Right renal cortex interstitium (tissue), 3 donors: Measurements from ENCODE around the gene CDKAL1. TPM values are rescaled to one million over a fixed set of nuclear protein-coding genes. Genes with fewer than 3 reads are reported as not detected.
A peak's percentile ranks its signal among the peaks of the same experiment; 100 is the strongest.

Source experiments
- DNase-seq, 3 donors: peaks; one replicate each; pipeline ENCODE4 v3.0.0-alpha.2; 2013; ENCODE audit warnings: low read depth in 3 of 3, low spot score in 2 of 3
- polyA plus RNA-seq, 3 donors: library from polyadenylated mRNA; unstranded; fragments of 120-200 nt; gene quantifications; one replicate each; pipeline ENCODE4 v1.2.1, GENCODE V29; 2013; ENCODE audit not compliant: insufficient read length in 3 of 3

CDKAL1 gene
- polyA plus RNA-seq, 3 donors = 18.4 to 19.6 (median 19.6) TPM

DNA sequence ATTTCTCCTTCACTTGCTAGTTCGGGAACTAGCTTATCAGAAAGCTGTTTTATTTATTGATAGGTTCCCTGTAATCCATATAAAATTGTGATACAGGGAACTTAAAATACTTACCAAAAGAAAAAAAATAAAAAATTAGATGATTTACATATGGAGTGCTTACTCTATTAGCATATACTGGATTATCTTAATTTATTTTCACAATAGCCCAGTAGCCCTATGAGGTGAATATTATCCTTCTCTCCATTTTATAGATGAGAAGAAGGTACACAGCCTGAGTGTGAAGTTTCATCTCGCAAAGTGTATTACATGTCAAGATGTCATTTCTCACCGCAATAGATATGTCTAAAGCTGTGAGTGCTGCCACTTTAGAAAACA is 463.5 kb downstream of the CDKAL1 start:
- DNase-seq = no peak

DNA sequence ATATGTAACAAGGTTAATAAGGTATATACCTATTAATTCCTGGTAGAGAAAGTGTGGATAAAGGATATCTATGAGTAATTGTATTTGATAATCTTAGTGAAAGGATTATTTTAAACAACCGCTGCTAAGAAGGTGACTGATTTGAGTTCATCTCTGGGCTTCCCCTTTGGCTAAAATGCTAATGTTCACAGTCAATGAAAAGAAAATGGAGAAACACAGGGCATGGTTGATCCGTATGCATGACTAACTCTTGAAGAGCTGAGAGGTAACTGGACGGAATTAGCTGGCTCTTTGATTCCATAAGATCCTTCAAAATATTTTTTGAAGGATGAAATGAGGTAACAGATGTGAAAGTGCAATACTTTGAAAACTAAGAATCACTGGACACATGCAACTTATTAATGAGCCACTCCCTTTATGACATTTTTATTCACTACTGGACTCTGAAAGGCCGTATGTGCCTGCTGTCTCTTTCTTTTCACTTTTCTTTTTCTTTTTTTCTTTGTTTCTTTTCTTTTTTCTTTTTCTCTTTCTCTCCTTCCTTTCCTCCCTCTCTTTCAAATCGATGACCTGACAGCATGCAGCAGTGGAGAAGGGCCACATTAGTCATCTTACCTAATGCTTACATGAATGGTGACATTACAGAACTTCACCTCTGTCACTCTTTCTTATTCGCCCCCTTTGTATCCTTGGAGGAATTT is 464.6 kb downstream of the CDKAL1 start:
- no peak for DNase-seq

DNA sequence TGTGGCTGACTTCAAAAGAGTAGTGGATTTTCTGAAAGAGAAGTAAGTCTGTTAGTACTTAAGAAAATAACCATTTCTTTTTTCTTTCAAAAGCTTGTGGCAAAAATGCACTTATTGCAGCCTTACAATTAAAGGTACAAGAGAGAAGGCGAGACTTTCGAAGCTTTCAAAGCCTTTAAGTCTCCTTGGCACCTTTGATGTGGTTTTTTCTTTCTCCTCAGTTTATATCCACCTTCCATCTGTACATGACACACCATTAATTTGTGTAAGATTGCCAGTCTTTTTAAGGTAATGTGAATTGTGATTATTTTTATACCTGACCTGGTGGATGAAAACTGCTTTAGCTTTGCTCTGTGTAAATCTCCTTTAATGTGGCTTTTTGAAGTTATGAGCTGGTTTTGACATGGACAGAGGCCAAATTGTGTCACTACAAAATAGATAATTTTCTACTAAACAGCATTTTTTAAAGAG is 466.1 kb downstream of the CDKAL1 start:
- no peak for DNase-seq

DNA sequence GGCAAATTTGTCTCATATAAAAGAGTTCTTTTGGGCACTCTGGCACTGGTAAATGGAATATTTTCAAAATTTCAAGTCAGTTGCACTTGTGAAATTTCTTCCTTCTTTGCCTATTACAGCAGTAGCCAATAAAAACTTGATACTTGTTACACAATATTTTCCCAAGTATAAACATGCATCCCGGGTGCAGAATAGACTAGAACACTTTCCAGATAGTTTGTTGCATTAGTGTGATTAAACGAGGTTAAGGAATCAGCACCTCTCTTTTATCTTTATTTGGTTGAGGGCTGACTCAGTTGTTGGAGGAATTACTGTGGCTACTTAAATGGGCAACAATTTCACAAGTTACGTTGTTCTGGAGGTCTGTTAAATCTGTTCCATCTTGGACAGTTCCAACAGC is 467.5 kb downstream of the CDKAL1 start:
- no peak for DNase-seq

DNA sequence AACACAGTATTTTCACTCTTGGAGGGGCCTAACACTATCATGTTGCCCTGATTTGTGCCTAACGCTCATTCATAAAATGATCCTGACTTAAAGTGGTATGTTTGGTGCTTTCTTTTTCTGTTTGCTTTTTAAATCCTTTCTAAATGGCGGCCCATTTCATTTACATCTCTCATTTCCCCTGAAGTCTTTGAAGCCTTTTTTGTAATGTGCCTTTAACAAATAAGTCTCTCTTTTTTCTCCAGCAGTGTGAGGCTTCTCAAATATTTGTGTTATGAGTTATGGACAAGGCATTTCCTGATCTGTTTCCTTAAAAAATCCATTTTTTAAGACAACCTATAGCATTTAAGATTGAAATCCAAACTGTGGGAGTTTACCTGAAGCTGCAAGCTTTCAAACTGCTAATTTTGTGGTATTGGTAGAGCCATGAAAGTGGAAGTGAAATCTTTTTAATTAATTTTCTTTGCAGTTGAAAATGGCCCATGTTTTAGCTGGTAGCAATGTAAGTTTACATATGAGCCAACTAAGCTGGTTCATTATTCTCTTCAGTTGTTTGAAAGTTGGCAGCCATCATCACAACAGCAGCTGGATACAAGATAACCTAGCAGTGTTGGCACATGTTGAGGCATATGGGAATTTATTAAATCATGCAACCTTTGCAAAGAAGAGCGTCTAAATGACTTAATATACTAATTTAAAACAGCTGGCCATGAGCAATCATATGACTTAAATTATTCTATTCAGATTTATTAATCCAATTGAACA is 469.7 kb downstream of the CDKAL1 start:
- DNase-seq = no peak

DNA sequence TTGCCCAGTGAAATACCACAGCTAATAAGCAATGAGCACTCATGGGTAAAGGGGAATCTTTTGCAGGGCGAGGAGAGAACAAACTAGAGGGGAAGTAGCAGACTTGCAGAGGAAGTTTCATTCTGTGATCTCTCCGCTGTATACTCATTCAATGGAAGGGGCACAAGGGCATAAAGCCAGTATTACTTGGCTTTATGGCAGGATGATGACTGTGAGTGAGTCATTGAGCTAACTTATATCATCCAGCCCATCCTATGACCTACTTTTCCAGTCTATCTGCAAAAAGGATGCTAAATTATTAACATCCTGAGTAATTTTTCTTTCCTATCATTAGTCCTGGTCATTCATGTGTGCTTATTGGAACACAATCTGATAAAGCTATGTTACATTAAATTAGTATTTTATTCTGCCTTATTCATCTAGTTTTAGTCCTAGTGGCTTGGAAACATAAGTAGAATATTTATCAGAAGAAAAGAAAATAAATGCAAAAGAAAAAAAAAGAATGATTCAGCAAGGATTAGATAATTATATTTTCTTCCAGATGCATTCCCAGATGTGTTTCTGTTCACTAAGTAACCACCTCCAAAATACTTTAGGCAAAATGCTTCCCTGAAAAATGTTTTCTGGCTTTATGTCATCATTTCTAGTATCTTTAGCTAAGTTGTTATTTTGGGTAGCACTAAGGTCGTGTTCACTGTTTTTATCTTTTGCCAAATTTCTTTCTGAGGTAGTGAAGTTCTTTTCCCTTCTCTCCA is 471.7 kb downstream of the CDKAL1 start:
- DNase-seq = no peak

DNA sequence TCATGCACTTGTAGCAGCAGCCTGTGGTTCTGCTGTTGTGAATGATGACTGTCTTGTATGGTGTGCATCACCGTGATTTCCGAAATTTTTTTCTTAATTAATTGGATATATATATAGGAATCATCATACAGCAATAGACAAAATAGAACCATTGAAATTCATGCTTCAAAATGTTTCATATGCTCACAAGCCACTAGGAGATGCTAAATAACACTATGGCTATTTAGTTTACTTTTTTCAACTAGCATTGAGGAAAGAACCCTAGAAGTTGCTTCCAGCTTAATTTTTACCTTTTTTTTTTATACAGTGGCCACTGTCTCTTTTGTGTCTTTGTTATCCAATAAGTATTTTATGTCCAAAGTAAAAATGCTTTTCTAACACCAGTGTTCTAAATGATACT is 485.4 kb downstream of the CDKAL1 start:
- no peak for DNase-seq

DNA sequence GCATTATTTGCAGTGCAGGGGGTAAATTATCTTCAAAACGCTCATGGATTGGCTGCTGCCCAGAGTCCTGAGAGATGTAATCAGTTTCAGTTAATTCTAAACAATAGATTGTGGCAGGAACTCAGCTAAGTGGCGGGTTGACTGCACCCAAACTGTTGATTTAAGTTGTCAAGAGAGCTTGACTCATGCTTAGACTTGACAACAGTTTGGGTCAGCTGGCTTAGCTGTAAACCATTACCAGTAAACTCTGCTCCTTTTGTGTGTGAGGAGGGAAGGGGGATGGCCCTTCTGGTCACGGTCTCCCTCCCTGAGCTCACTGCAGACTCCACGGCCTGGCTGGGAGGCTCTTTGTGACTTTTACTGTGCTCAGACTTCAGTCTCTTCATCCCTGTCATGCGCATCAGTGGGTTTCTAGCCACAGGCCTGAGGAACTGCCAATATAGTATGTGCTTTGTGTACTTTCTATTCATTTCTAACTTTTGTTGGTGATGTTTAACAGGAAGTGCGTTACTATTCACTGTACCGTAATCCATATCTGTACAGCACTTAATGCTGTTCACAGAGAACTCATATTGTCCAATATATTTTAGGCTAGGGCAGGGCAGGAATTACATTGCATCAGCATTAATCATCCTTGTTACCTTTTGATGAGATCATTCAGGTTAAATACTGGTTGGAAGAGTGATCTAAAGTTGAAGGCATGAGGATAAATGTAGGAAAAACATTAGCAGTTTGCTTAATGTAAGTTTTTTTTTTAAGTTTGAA is 488.3 kb downstream of the CDKAL1 start:
- DNase-seq = peak in 1 of 3 donors; percentile 31

DNA sequence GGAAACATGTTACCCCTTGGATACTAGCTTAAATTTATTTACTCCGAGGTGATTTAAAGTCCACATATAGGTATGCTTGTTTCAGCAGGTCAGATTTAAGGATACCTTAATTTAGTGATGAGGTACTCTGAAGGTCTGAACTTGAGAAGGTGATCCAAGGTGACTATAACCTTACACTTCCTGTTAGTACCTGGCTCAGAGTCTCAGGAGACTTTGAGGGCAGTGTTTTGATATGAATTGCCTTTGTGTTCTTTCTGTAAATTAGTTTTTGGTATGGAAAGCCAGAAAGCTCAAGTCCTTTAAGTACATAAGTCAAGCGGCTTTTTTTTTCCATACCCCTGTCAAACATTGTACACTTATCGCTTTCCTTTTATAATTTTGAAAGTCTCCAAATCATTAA is 489.0 kb downstream of the CDKAL1 start:
- no peak for DNase-seq

DNA sequence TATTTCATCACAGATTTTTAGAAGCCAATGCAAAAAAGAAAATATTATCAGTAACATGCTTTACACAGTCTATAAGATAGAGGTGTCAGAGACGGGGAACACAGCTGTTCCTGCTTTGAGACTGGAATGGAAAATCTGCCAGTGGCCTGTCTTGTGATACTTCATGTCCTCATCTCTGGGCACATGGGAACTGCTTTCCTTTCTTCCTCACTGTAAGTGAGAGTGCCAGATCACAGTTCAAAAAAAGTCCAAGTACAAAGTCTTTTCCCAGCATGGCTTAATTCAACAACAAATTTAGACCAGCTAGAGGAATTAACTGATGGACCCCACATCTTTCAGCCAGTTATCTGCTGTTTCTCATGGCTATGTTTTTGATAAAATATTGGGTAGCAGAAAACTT is 490.4 kb downstream of the CDKAL1 start:
- DNase-seq = no peak

DNA sequence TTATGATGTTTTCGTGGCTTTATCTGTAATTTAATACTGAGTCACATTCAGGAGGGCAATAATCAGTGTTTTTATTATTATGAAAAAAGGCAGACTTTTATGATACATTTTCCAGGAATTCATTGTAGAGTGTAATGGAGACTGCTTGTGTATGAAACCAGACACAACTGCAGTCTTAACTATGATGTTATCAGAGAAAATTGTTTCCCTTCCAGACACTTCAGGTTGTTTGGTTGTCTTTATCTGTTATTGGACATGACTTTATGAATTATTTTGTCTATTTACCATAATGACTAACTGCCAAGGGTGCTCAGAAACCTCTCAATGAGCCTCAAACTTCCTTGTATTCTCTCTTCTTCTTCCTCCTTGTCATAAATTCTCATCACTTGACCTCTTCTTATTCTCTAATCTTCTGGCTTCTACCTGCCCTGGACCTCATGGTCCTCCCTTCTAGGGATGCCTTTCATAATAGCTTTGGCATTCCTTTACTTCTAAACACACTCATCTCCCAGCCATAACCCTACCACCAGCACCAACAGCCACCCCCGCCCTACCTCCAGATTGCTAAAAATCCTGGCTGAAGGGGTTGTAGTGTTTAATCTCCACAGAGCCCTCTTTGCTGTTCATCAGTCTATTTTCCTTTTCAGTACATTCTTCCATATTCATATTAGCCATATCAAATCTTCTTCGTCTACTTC is 492.5 kb downstream of the CDKAL1 start:
- no peak for DNase-seq

DNA sequence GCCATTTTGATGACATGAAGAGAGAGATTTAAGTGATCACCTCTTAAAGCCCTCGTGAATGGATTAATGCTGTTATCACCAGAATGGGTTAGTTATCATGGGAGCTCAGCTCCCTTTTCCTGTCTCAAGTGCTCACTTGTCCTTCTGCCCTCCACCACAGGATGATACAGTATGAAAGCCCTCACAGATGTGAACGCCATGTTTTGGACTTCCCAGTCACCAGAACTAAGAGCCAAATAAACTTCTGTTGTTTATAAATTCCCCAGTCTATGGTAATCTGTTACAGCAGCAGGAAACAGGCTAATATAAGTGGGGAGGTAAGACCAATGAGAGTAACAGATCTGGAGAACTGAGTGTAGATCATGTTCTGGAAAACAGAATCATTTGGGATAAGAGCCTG is 493.2 kb downstream of the CDKAL1 start:
- no peak for DNase-seq

DNA sequence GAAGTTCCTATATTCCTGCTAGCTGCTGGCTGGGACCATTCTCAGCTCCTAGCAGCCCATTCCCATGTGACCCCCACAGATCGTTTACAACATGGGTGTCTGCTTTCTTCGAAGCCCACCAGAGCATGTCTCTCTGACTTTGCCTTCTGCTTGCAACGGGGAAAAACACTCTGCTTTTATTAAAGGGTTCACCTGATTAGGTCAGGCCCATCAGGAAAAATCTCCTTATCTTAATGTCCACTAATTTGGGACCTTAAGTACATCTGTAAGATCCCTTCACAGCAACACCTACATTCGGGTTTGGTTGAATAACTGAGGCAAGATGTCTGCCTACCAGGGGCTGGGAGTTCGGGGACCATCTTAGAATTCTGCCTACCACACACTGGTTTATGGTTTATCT is 496.9 kb downstream of the CDKAL1 start:
- DNase-seq = no peak

DNA sequence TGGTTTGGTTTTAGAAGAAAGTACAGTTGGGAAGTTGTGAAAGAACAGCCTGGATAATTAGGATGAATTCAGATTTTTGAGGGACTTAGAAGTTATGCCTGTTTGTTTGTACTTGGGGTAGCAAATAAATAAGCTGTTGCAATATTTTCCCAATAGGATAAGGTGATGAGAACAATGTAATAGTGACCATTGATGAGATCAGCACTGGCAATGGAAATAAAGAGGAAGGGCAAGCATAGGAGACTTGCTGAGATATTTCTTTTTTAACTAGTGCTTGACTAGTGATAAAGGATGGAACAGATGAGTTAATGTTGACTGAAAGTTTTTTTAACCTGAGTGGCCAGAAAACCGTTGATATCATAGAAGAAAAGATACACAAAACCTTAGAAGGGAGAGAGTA is 498.8 kb downstream of the CDKAL1 start:
- DNase-seq = no peak

DNA sequence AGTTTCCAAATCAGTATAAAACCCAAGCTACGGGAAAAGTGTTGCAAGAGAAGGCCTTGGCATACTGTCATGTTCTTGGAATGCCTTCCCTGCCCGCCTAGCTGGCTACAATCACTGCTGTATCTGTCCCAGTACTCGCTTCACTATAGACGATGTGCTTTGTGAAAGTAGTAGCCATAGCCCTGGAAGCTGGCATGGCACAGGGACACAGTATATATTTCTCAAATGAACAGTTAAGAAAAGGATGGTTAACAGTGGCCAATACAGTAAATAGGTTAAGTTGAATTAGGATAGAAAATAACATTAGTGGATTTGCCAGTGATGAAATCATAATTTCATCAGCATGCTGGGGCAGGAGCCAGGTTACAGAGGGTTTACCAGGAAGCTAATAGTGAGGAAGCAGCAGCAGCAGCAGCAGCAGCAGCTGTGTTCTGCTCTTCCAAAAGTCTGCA is 499.3 kb downstream of the CDKAL1 start:
- no peak for DNase-seq

DNA sequence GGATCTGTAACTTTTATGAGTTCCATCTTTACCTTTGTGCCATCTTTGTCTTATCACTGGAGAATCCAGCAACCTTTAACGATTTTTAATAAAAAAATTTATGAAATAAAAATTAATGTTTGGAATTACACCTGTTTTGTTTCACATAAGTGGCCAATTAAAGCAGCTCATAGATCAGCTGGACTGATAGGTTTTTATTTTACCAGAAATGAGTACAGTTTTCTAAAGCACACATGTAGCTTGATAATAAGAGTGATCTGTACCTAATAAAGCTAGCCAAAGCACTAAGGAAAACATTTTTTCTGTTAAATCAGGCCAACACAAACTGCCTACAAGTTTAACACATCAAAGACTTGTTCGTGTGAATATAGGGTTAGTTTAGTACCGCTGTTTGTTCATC is 500.1 kb downstream of the CDKAL1 start:
- no peak for DNase-seq

DNA sequence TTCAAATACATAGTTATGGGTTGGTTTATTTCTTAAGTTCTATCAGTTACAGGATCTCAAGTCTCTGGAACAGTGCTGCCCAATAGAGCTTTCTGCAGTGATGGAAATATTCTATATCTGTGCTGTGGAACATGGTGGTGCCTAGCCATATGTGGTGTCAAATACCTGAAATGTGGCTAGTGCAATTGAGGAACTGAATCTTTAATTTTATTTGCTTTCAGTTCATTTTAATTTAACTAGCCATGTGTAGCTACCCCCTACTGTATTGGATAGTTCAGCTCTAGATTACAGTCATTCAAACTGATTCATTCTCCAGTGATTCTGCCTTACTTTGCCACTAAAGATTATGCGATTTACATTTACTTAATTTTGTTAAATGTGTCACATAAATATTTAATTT is 503.2 kb downstream of the CDKAL1 start:
- DNase-seq = no peak

DNA sequence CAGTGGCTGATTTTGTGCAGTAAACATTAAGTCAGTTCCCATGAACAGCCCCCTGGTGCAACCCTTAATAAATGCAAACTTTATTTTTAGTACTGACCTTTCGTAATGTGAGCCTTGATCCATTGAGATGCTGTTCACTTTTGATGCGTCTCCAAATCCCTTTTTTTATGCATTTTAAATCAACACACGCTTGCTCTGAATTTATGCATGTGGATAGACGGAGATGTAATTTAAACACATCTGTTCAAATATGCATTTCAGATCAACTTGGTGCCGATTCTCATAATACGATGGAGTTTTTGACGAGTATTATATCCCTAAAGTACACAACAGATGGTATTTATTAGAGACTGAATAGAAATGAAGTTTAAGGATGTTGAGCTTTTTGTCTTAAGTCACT is 505.7 kb downstream of the CDKAL1 start:
- no peak for DNase-seq

DNA sequence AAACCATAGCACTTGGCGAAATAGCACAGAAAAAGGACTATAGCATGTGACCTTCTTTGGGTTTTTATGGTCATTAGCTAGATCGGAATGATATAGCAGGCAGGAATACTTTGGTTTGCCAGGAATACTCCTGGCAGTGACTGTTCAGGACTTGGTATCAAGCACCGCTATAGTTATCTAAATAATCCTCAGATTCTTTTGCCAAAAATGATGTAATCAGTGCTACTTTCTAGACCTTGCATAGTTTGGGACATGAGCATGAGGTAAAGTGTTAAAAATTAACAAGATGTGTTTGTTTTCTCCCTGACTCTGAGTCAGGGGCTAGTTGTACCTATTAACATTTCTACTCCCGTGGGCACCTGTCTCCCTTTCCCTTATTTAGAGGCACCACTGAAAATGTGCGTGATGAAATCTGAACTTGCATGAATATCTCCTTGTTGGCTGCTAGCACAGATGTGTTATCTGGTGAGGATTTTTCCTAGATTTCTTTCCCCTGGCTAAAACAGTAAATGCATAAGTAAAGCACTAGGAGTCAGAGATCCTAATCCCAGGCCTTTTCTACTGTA is 511.0 kb downstream of the CDKAL1 start:
- DNase-seq = no peak

DNA sequence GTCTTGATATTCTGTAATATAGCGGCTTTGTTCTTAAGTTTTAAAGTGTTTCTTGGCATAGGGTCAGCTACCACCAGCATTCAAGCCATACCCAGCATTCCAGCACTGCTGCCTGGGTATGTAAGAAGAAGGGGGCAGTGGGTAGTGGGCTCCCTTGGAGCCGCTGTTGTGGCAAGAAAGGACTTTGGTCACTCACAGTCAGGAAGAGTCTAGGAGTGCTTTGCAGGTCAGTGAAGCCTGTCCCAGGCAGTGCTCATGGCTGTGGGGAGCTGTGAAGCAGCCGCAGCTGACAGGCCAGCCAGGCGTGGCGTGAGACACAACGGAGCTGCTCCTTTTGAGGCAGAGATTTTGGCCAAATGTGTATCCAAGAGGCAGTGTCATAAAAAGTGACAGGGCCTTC is 512.0 kb downstream of the CDKAL1 start:
- peak in 2 of 3 donors; percentile 31 to 50 for DNase-seq
